GM23248 (cell line): ENCODE data around the gene LPAR1. TPM values are rescaled to one million over a fixed set of nuclear protein-coding genes. Genes with fewer than 3 reads are reported as not detected.

ENCODE experiments used
- DNase-seq: peaks from one replicate; pipeline ENCODE4 v3.0.0-alpha.2; 2015
- H2AFZ ChIP-seq: fragments of 200-600 bp; sonication (generic); 2 replicates; pipeline ENCODE4 v1.6.1; 2016; ENCODE audit warnings: antibody characterized with exemption
- H3F3A ChIP-seq: fragments of 200-600 bp; sonication (generic); 2 replicates; pipeline ENCODE4 v1.6.1; 2016; ENCODE audit warnings: mild to moderate bottlenecking, antibody characterized with exemption, mixed run types; ENCODE audit not compliant: insufficient read depth
- H3K27ac ChIP-seq: fragments of 200-600 bp; sonication (generic); 2 replicates; pipeline ENCODE4 v1.5.1; 2016; ENCODE audit warnings: mild to moderate bottlenecking
- H3K27me3 ChIP-seq: fragments of 200-600 bp; sonication (generic); replicated peaks from 2 replicates; pipeline ENCODE4 v1.6.1; 2016; ENCODE audit warnings: mild to moderate bottlenecking; ENCODE audit not compliant: insufficient read depth
- H3K36me3 ChIP-seq: fragments of 200-600 bp; sonication (generic); 2 replicates; pipeline ENCODE4 v1.6.1; 2016; ENCODE audit warnings: low read depth, mild to moderate bottlenecking
- H3K4me1 ChIP-seq: fragments of 200-600 bp; sonication (generic); 2 replicates; pipeline ENCODE4 v1.6.1; 2016; ENCODE audit warnings: mild to moderate bottlenecking; ENCODE audit not compliant: insufficient read depth
- H3K4me2 ChIP-seq: fragments of 200-600 bp; sonication (generic); one replicate; pipeline ENCODE4 v1.6.1; 2016; ENCODE audit warnings: mild to moderate bottlenecking; ENCODE audit not compliant: unreplicated experiment
- H3K4me3 ChIP-seq: fragments of 200-600 bp; sonication (generic); 2 replicates; pipeline ENCODE4 v1.5.1; 2016; ENCODE audit warnings: mild to moderate bottlenecking
- H3K79me2 ChIP-seq: fragments of 200-600 bp; sonication (generic); 2 replicates; pipeline ENCODE4 v1.6.1; 2016; ENCODE audit warnings: mild to moderate bottlenecking; ENCODE audit not compliant: insufficient read depth
- H3K9ac ChIP-seq: fragments of 200-600 bp; sonication (generic); 2 replicates; pipeline ENCODE4 v1.6.1; 2016; ENCODE audit warnings: mild to moderate bottlenecking
- H3K9me2 ChIP-seq: fragments of 200-600 bp; sonication (generic); 2 replicates; pipeline ENCODE4 v1.6.1; 2016; ENCODE audit warnings: mixed run types, mild to moderate bottlenecking, moderate library complexity; ENCODE audit not compliant: insufficient read depth
- H3K9me3 ChIP-seq: fragments of 200-600 bp; sonication (generic); one replicate; pipeline ENCODE4 v1.6.1; 2017; ENCODE audit warnings: low read depth
- H4K20me1 ChIP-seq: fragments of 200-600 bp; sonication (generic); 2 replicates; pipeline ENCODE4 v1.6.0; 2016; ENCODE audit not compliant: insufficient read depth
- EZH2 ChIP-seq: fragments of 200-600 bp; sonication (generic); IDR thresholded peaks from 2 replicates; pipeline ENCODE4 v1.6.1; 2018; ENCODE audit warnings: antibody characterized with exemption, mild to moderate bottlenecking; ENCODE audit not compliant: insufficient read depth, poor library complexity, severe bottlenecking
- EZH2phosphoT487 ChIP-seq: fragments of 200-600 bp; sonication (generic); IDR thresholded peaks from 2 replicates; pipeline ENCODE4 v1.6.1; 2018; ENCODE audit warnings: antibody characterized with exemption, moderate library complexity, mild to moderate bottlenecking, low read depth; ENCODE audit not compliant: insufficient read depth
- WGBS, 2 experiments: methylation state at CpG; one replicate each; pipeline ENCODE4 v1.1.6; 2015 to 2017; ENCODE audit warnings: low lambda C conversion rate in 2 of 2, low coverage in 1 of 2; ENCODE audit errors: missing lambda C conversion rate in 2 of 2; 5-methylcytosine and 5-hydroxymethylcytosine counted together
- in situ Hi-C: fragments of 300-500 bp; cut with MboI; formaldehyde crosslinking; loops from 2 replicates; pipeline ENCODE4 v1.15.0; 2020
- polyA plus RNA-seq: library from polyadenylated mRNA; unstranded; fragments of >200 nt; fragmentation: Nextera tagmentation; extraction: Ambion mirVana; gene quantifications from 2 replicates; pipeline ENCODE4 v1.2.1, GENCODE V29; 2016
- total RNA-seq: library from RNA; depleted of rRNA; stranded (reverse); fragments of >200 nt; shearing (Covaris generic); gene quantifications from 2 replicates; pipeline ENCODE4 v1.2.3, GENCODE V29; 2014

LPAR1 gene
- total and polyA plus RNA-seq, 2 experiments from 2014 or later = 40.1 to 90.8 TPM

GRCh38 chr9:110877374-110877773 lies 160.9 kb downstream of the LPAR1 start:
- Histone ChIP-seq H3K4me3 (no peak overlapping the region), H4K20me1 (no peaks in the 10 kb centered on the region; the same call in 1 of the 2 replicates), H3K9ac (no peak overlapping the region), H3F3A (peaks cover 21% of the 10 kb centered on the region), H3K27ac (no peak overlapping the region), H3K36me3 (peaks cover 11% of the 10 kb centered on the region; the same call in 1 of the 2 replicates), H3K9me2 (no peaks in the 10 kb centered on the region), H3K79me2 (peaks cover 91% of the 10 kb centered on the region), H3K4me2 (no peak overlapping the region), H3K4me1 (peaks cover 13% of the 10 kb centered on the region; the same call in 1 of the 2 replicates), H3K27me3 (no peaks in the 10 kb centered on the region), H2AFZ (no peak overlapping the region), H3K9me3 (no peaks in the 10 kb centered on the region)
- in situ Hi-C loops = no loop called here
- TF ChIP-seq EZH2 (no peak), EZH2phosphoT487 (no peak)
- DNase-seq = no peak

GRCh38 chr9:110876929-110877328 lies 161.3 kb downstream of the LPAR1 start:
- no peak for TF ChIP-seq EZH2phosphoT487
- no peak for TF ChIP-seq EZH2
- Histone ChIP-seq H3K9me3 (no peaks in the 10 kb centered on the region), H3K27ac (no peak overlapping the region), H3K4me1 (peaks cover 13% of the 10 kb centered on the region; the same call in 1 of the 2 replicates), H4K20me1 (no peaks in the 10 kb centered on the region; the same call in 1 of the 2 replicates), H2AFZ (no peak overlapping the region), H3K79me2 (peaks cover 91% of the 10 kb centered on the region), H3K36me3 (peaks cover 14% of the 10 kb centered on the region; the same call in 1 of the 2 replicates), H3F3A (peaks cover 21% of the 10 kb centered on the region), H3K9ac (no peak overlapping the region), H3K4me3 (no peak overlapping the region), H3K4me2 (no peak overlapping the region), H3K27me3 (no peaks in the 10 kb centered on the region), H3K9me2 (no peaks in the 10 kb centered on the region)
- 81 to 86% methylated on average over 3 of the region's 3 CpGs for WGBS, 2 experiments
- in situ Hi-C loops = no loop called here
- DNase-seq = no peak

GRCh38 chr9:110874963-110875674 lies 163.2 kb downstream of the LPAR1 start:
- TF ChIP-seq EZH2phosphoT487 (no peak), EZH2 (no peak)
- Histone ChIP-seq H3K36me3 (peaks cover 14% of the 10 kb centered on the region; the same call in 1 of the 2 replicates), H3K9me2 (no peaks in the 10 kb centered on the region; the same call in 1 of the 2 replicates), H3K4me2 (no peak overlapping the region), H4K20me1 (no peaks in the 10 kb centered on the region), H3K27me3 (no peaks in the 10 kb centered on the region), H3K4me1 (peaks cover 7% of the 10 kb centered on the region; the same call in 1 of the 2 replicates), H3F3A (peaks cover 8% of the 10 kb centered on the region), H3K4me3 (no peak overlapping the region), H3K9me3 (no peaks in the 10 kb centered on the region), H3K9ac (no peak overlapping the region), H2AFZ (no peak overlapping the region), H3K27ac (no peak overlapping the region), H3K79me2 (peaks cover 88% of the 10 kb centered on the region)
- no peak for DNase-seq
- in situ Hi-C loops = no loop called here
- 74 to 77% methylated on average over 14 of the region's 14 CpGs for WGBS, 2 experiments

GRCh38 chr9:110872920-110873319 lies 165.3 kb downstream of the LPAR1 start:
- H3K36me3 ChIP-seq = peaks cover 14% of the 10 kb centered on the region; the same call in 1 of the 2 replicates
- WGBS, 2 experiments = 86 to 91% methylated on average over 6 of the region's 6 CpGs

More at GRCh38 chr9:110872920-110873319, 165.3 kb downstream of the LPAR1 start:
- H3K9me2 ChIP-seq = no peaks in the 10 kb centered on the region; the same call in 1 of the 2 replicates
- H3K79me2 ChIP-seq = peaks cover 77% of the 10 kb centered on the region
- H3K9me3 ChIP-seq = no peaks in the 10 kb centered on the region
- H4K20me1 ChIP-seq = no peaks in the 10 kb centered on the region
- in situ Hi-C loops = no loop called here
- no peak overlapping the region for H3K9ac ChIP-seq
- no peaks in the 10 kb centered on the region for H3K4me1 ChIP-seq
- H3K4me2 ChIP-seq = no peak overlapping the region
- H3F3A ChIP-seq = no peaks in the 10 kb centered on the region
- H2AFZ ChIP-seq = no peak overlapping the region
- no peak overlapping the region for H3K4me3 ChIP-seq
- no peaks in the 10 kb centered on the region for H3K27me3 ChIP-seq
- no peak for TF ChIP-seq EZH2phosphoT487
- TF ChIP-seq EZH2 = no peak
- no peak overlapping the region for H3K27ac ChIP-seq
- DNase-seq = no peak
